Type B pancreatic cell (in vitro differentiated cells): ENCODE data around the gene HES6. TPM values are rescaled to one million over a fixed set of nuclear protein-coding genes. Genes with fewer than 3 reads are reported as not detected.

Experiments
- DNase-seq: peaks from one replicate; pipeline ENCODE4 v3.0.0; 2021; ENCODE audit warnings: mixed read lengths; ENCODE audit not compliant: unreplicated experiment; ENCODE audit errors: extremely low spot score
- H3K27ac Mint-ChIP-seq: 2 replicates; pipeline ENCODE4 v1.8.0; 2021; ENCODE audit warnings: mild to moderate bottlenecking, mixed read lengths
- H3K27me3 Mint-ChIP-seq: 2 replicates; pipeline ENCODE4 v1.8.0; 2021; ENCODE audit warnings: mixed read lengths
- H3K36me3 Mint-ChIP-seq: 2 replicates; pipeline ENCODE4 v1.8.0; 2021; ENCODE audit warnings: mixed read lengths
- H3K4me1 Mint-ChIP-seq: one replicate; pipeline ENCODE4 v1.8.0; 2021; ENCODE audit warnings: mixed read lengths; ENCODE audit not compliant: unreplicated experiment
- H3K4me3 Mint-ChIP-seq: 2 replicates; pipeline ENCODE4 v1.8.0; 2021; ENCODE audit warnings: mild to moderate bottlenecking, mixed read lengths
- H3K9me3 Mint-ChIP-seq: 2 replicates; pipeline ENCODE4 v1.8.0; 2021; ENCODE audit warnings: mixed read lengths
- CTCF ChIP-seq: fragments of 200-600 bp; sonication (generic); conservative IDR thresholded peaks from 2 replicates; pipeline ENCODE4 v1.5.0; 2021; ENCODE audit warnings: antibody characterized with exemption, mild to moderate bottlenecking
- total RNA-seq: library from RNA; stranded (reverse); gene quantifications from 2 replicates; pipeline ENCODE4 v1.2.1, GENCODE V29; 2021; ENCODE audit warnings: low replicate concordance

The HES6 gene
- total RNA-seq, 1 donor from 2014 or later = 24.4 TPM

GRCh38 chr2:238202326-238203093, 37.3 kb downstream of the HES6 start:
- no peak for DNase-seq
- H3K4me1 Mint-ChIP-seq = peaks cover 40% of the 10 kb centered on the region
- H3K36me3 Mint-ChIP-seq = peaks cover 17% of the 10 kb centered on the region
- no peak for TF ChIP-seq CTCF
- H3K27me3 Mint-ChIP-seq = no peaks in the 10 kb centered on the region
- H3K4me3 Mint-ChIP-seq = peak overlapping the region; percentile 93
- H3K9me3 Mint-ChIP-seq = no peaks in the 10 kb centered on the region
- H3K27ac Mint-ChIP-seq = peak overlapping the region; percentile 87

- Mint-ChIP-seq H3K4me1 (no peaks in the 10 kb centered on the region), H3K36me3 (peaks cover 33% of the 10 kb centered on the region), H3K27me3 (no peaks in the 10 kb centered on the region), H3K9me3 (no peaks in the 10 kb centered on the region), H3K27ac (no peak overlapping the region), H3K4me3 (no peak overlapping the region)
- TF ChIP-seq CTCF = no peak
- DNase-seq = no peak
Measured at GRCh38 chr2:238190445-238190844, 49.4 kb downstream of the HES6 start.

Other genes starting within 250 kb of the HES6 start
- 21.4 and 34.5 TPM in 2 replicates for gene SCLY, start 179.0 kb downstream of the HES6 start, total RNA-seq
- gene ESPNL, start 139.7 kb downstream of the HES6 start, total RNA-seq = 0.12 and 0.24 TPM in 2 replicates
- gene KLHL30, start 101.4 kb downstream of the HES6 start, total RNA-seq = 0.07 TPM in 1 of 2 replicates, not detected in the other
- 0.29 and 3.8 TPM in 2 replicates for gene ERFE, start 81.1 kb downstream of the HES6 start, total RNA-seq
- gene ILKAP, start 36.3 kb downstream of the HES6 start, total RNA-seq = 36.7 and 50.4 TPM in 2 replicates
- gene PER2, start 48.6 kb upstream of the HES6 start, total RNA-seq = 14.0 and 15.5 TPM in 2 replicates
- gene TRAF3IP1, start 80.5 kb upstream of the HES6 start, total RNA-seq = 20.9 and 21.0 TPM in 2 replicates
- gene ASB1, start 186.9 kb upstream of the HES6 start, total RNA-seq = 22.3 and 34.4 TPM in 2 replicates